ENCODE measurements around the gene ENTHD1.

ENTHD1 gene

DNA sequence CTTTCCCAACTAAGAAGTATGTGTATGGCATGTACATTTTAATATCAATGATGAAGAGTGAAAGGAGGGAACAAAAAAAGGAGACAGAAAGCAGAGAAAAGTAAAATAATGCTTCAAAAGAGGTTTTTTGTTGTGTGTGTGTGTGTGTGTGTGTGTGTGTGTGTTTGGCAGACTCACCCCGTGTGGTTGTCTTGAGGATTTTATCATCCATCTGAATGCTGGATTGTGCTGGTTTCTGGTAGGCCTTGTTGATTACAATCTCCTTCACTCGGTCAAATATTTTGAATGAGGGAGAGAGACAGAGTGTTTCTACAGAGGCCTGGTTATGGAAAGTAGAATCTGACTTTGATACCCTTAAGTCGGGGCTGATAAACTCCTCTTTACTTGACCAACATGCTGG, 128.5 kb downstream of the ENTHD1 start:
- no peaks in the 10 kb centered on the region for H4K20me1 ChIP-seq (ENCODE audit: control insufficient read depth, insufficient read depth, low read depth, low read length)
- H3K27ac ChIP-seq (ENCODE audit: low read depth, low read length) = no peak overlapping the region
- no peaks in the 10 kb centered on the region for H3F3A ChIP-seq (ENCODE audit: control insufficient read depth, insufficient read depth)
- H3K27me3 ChIP-seq (ENCODE audit: control insufficient read depth, low read length) = peaks cover 16% of the 10 kb centered on the region
- no peaks in the 10 kb centered on the region for H3K79me2 ChIP-seq (ENCODE audit: control insufficient read depth, low read length)
- no peak overlapping the region for H3K4me3 ChIP-seq (ENCODE audit: low read length)
- H3K4me2 ChIP-seq (ENCODE audit: low read length) = no peak overlapping the region
- no peaks in the 10 kb centered on the region for H3K9me3 ChIP-seq (ENCODE audit: control insufficient read depth, insufficient read depth, low read length)
- no peaks in the 10 kb centered on the region for H3K36me3 ChIP-seq (ENCODE audit: control insufficient read depth, low read length)
- H3K4me1 ChIP-seq (ENCODE audit: control insufficient read depth, low read length) = peaks cover 16% of the 10 kb centered on the region
- TF ChIP-seq, protein P1, sequence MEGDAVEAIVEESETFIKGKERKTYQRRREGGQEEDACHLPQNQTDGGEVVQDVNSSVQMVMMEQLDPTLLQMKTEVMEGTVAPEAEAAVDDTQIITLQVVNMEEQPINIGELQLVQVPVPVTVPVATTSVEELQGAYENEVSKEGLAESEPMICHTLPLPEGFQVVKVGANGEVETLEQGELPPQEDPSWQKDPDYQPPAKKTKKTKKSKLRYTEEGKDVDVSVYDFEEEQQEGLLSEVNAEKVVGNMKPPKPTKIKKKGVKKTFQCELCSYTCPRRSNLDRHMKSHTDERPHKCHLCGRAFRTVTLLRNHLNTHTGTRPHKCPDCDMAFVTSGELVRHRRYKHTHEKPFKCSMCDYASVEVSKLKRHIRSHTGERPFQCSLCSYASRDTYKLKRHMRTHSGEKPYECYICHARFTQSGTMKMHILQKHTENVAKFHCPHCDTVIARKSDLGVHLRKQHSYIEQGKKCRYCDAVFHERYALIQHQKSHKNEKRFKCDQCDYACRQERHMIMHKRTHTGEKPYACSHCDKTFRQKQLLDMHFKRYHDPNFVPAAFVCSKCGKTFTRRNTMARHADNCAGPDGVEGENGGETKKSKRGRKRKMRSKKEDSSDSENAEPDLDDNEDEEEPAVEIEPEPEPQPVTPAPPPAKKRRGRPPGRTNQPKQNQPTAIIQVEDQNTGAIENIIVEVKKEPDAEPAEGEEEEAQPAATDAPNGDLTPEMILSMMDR (IDR thresholded peaks at IDR 0.05; ENCODE audit: low read depth, low read length, poor library complexity, severe bottlenecking) = no peak
- TF ChIP-seq EZH2phosphoT487 (IDR thresholded peaks at IDR 0.05; ENCODE audit: borderline replicate concordance, low read length) = no peak
- no peaks in the 10 kb centered on the region for H3K9me2 ChIP-seq (replicated peaks; ENCODE audit: control insufficient read depth, low read length)

DNA sequence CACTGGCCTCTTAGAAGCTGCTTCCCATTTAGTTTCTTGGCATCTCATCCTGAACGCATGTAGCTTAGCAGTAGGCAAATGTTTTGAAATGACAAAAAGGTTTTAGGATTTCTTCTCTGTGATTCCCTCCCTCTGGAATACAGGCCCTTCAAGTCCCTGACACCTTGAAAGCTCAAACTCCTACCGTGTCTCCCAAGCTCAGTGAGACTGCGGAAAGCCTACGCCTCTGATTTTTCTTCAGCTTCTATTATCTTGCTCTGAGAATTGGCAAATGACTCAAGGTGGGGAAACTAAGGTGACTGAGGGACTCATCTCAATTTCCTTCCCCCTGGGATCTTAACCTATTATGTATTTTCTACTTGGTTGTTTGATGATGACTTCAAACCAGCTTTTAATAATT, 130.3 kb downstream of the ENTHD1 start:
- H3K4me1 ChIP-seq (ENCODE audit: control insufficient read depth, low read length) = peaks cover 16% of the 10 kb centered on the region
- TF ChIP-seq, protein P1 (IDR thresholded peaks at IDR 0.05; ENCODE audit: low read depth, low read length, poor library complexity, severe bottlenecking) = no peak
- no peak for TF ChIP-seq EZH2phosphoT487 (IDR thresholded peaks at IDR 0.05; ENCODE audit: borderline replicate concordance, low read length)
- H3K36me3 ChIP-seq (ENCODE audit: control insufficient read depth, low read length) = no peaks in the 10 kb centered on the region
- no peaks in the 10 kb centered on the region for H3K79me2 ChIP-seq (ENCODE audit: control insufficient read depth, low read length)
- no peaks in the 10 kb centered on the region for H3F3A ChIP-seq (ENCODE audit: control insufficient read depth, insufficient read depth)
- no peaks in the 10 kb centered on the region for H3K9me3 ChIP-seq (ENCODE audit: control insufficient read depth, insufficient read depth, low read length)
- no peak overlapping the region for H3K27ac ChIP-seq (ENCODE audit: low read depth, low read length)
- H3K27me3 ChIP-seq (ENCODE audit: control insufficient read depth, low read length) = peaks cover 16% of the 10 kb centered on the region
- H4K20me1 ChIP-seq (ENCODE audit: control insufficient read depth, insufficient read depth, low read depth, low read length) = no peaks in the 10 kb centered on the region
- no peaks in the 10 kb centered on the region for H3K9me2 ChIP-seq (replicated peaks; ENCODE audit: control insufficient read depth, low read length)
- H3K4me3 ChIP-seq (ENCODE audit: low read length) = no peak overlapping the region
- no peak overlapping the region for H3K4me2 ChIP-seq (ENCODE audit: low read length)

DNA sequence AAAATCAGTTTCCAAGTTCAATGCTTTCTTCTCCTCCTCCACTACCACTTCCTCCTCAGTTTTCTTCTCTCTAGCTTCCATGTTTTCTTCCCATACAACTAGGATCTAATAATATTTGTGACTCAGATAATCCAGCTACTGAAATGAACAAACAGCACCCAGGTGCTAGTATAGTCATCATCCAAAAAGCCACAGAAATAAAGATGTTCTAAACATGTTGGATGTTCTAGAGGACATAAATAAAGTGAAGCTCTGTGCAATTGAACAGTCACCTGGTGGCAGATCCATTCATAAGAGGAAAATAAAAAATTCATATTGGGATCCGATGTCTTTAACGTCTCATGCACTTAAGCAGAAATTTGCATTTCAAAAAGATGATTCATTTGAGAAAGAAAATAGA, 142.8 kb downstream of the ENTHD1 start:
- TF ChIP-seq, protein P1 (IDR thresholded peaks at IDR 0.05; ENCODE audit: low read depth, low read length, poor library complexity, severe bottlenecking) = no peak
- no peaks in the 10 kb centered on the region for H3K9me3 ChIP-seq (ENCODE audit: control insufficient read depth, insufficient read depth, low read length)
- H3K9me2 ChIP-seq (replicated peaks; ENCODE audit: control insufficient read depth, low read length) = no peaks in the 10 kb centered on the region
- H3K4me3 ChIP-seq (ENCODE audit: low read length) = no peak overlapping the region
- H3K27ac ChIP-seq (ENCODE audit: low read depth, low read length) = no peak overlapping the region
- H3K27me3 ChIP-seq (ENCODE audit: control insufficient read depth, low read length) = peaks cover 40% of the 10 kb centered on the region
- no peaks in the 10 kb centered on the region for H4K20me1 ChIP-seq (ENCODE audit: control insufficient read depth, insufficient read depth, low read depth, low read length)
- H3K36me3 ChIP-seq (ENCODE audit: control insufficient read depth, low read length) = no peaks in the 10 kb centered on the region
- H3K4me2 ChIP-seq (ENCODE audit: low read length) = no peak overlapping the region
- H3K79me2 ChIP-seq (ENCODE audit: control insufficient read depth, low read length) = no peaks in the 10 kb centered on the region
- peaks cover 3% of the 10 kb centered on the region for H3K4me1 ChIP-seq (ENCODE audit: control insufficient read depth, low read length)
- H3F3A ChIP-seq (ENCODE audit: control insufficient read depth, insufficient read depth) = no peaks in the 10 kb centered on the region

DNA sequence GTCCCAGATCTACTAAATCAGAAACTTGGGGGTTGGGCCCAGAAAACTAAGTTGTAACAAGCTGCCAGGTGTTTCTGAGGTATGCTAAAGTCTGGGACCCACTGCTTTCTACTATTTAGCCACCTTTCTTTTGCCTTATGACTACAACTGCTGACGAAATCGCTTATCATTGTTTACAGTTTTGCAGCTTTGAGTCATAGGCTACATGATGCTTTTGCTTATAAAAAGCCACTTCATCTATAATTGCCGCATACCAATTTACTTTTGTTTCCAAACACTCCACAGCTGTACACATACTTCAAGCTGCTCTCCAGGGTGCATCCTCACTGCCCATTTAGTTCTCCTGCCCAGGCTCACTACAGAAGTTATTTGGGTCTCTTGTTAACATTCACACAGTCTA, 144.7 kb downstream of the ENTHD1 start:
- Histone ChIP-seq H3K27ac (ENCODE audit: low read depth, low read length) (no peak overlapping the region), H3K4me2 (ENCODE audit: low read length) (no peak overlapping the region), H3K27me3 (ENCODE audit: control insufficient read depth, low read length) (peaks cover 42% of the 10 kb centered on the region), H3K79me2 (ENCODE audit: control insufficient read depth, low read length) (no peaks in the 10 kb centered on the region), H3K9me3 (ENCODE audit: control insufficient read depth, insufficient read depth, low read length) (no peaks in the 10 kb centered on the region), H4K20me1 (ENCODE audit: control insufficient read depth, insufficient read depth, low read depth, low read length) (no peaks in the 10 kb centered on the region), H3K4me1 (ENCODE audit: control insufficient read depth, low read length) (peaks cover 8% of the 10 kb centered on the region), H3K4me3 (ENCODE audit: low read length) (no peak overlapping the region), H3K9me2 (replicated peaks; ENCODE audit: control insufficient read depth, low read length) (no peaks in the 10 kb centered on the region), H3F3A (ENCODE audit: control insufficient read depth, insufficient read depth) (no peaks in the 10 kb centered on the region), H3K36me3 (ENCODE audit: control insufficient read depth, low read length) (no peaks in the 10 kb centered on the region)
- TF ChIP-seq EZH2phosphoT487 (IDR thresholded peaks at IDR 0.05; ENCODE audit: borderline replicate concordance, low read length) = no peak

All from DOHH2 (cell line).